Keratinocyte (primary cell): ENCODE data around the gene SLC43A1.

Experiments used
- EZH2 ChIP-seq: IDR thresholded peaks from one replicate; pipeline ENCODE4 v1.6.1; 2012; ENCODE audit warnings: inconsistent platforms, mild to moderate bottlenecking, low read length, moderate library complexity
- TF ChIP-seq, protein P1 (sequence below), 3 experiments: IDR thresholded peaks in 1 of 3; conservative IDR thresholded peaks in 1 of 3; optimal IDR thresholded peaks in 1 of 3; 2 replicates in 2 of 3; 3 replicates in 1 of 3; pipeline versions ENCODE3 to v1.5.1; 2011; ENCODE audit warnings: low read length in 3 of 3, mild to moderate bottlenecking in 3 of 3, moderate library complexity in 2 of 3, control low read depth in 1 of 3, inconsistent platforms in 1 of 3; ENCODE audit not compliant: insufficient read depth in 2 of 3; ENCODE audit errors: extremely low read depth in 1 of 3

DNA sequence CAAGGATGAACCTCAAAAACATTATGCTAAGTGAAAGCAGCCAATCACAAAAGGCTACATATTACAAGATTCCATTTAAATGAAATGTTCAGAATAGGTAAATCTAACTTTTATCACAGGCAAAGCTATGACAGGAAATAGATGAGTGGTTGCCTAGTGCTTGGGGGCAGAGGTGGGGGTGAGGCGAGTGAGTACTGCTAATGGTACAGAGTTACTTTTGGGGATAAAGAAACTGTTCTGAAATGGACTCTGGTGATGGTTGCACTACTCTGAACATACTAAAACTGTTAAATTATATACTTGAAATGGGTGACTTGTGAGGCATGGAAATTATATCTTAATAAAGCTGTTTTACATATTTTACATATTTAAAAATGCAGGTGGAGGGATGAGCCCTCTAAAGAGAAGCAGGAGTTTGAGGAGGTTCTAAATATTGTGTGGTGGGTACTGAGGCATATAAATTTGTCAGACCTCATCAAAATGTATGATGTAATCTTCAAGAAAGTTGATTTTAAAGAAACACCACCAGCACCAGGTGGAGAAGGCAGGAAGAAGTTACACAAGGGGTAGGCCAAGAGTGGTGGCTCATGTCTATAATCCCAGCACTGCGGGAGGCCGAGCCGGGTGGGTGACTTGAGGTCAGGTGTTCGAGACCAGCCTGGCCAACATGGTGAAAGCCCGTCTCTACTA is 3.6 kb downstream of the SLC43A1 start:
- TF ChIP-seq, protein P1, sequence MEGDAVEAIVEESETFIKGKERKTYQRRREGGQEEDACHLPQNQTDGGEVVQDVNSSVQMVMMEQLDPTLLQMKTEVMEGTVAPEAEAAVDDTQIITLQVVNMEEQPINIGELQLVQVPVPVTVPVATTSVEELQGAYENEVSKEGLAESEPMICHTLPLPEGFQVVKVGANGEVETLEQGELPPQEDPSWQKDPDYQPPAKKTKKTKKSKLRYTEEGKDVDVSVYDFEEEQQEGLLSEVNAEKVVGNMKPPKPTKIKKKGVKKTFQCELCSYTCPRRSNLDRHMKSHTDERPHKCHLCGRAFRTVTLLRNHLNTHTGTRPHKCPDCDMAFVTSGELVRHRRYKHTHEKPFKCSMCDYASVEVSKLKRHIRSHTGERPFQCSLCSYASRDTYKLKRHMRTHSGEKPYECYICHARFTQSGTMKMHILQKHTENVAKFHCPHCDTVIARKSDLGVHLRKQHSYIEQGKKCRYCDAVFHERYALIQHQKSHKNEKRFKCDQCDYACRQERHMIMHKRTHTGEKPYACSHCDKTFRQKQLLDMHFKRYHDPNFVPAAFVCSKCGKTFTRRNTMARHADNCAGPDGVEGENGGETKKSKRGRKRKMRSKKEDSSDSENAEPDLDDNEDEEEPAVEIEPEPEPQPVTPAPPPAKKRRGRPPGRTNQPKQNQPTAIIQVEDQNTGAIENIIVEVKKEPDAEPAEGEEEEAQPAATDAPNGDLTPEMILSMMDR (optimal IDR thresholded peaks at IDR 0.05 in 1 of 3, IDR thresholded peaks at IDR 0.05 in 1 of 3, conservative IDR thresholded peaks at IDR 0.05 in 1 of 3; ENCODE audit: extremely low read depth in 1 of 3, insufficient read depth in 2 of 3, low read length in 3 of 3) = no peak
- TF ChIP-seq EZH2 = no peak
